COLO668 (cell line): ENCODE data around the gene C1QTNF9.
"Not testable (repeated sequence)": the region's sequence is repeated elsewhere in the genome, so short reads cannot be mapped to it uniquely, and the experiment has no call there.

ENCODE experiments used
- DNase-seq: peaks from one replicate; lab custom pipeline; 2025; ENCODE audit not compliant: unreplicated experiment; lab: John Stamatoyannopoulos, UW

C1QTNF9 gene

DNA sequence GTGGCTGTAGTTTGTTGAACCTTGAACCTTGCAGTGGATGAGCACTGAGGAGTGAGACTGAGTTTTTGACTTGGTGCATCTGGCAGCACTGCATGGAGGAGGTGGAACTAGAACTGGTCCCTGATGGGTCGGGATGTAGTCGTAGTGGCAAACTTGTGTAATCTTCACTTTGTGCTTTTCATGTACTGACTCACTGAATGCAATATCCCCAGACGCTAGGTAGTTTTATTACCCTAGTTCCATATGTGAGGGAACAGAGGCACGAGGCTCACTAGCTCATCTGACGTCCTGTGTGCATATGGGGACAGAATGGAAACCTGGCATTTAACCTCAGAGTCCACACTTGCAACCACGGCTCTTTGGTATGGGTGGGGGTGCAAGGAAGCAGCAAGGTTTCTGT is 10.3 kb downstream of the C1QTNF9 start:
- DNase-seq, result not testable (repeated sequence)

- DNase-seq, result peak; percentile 58
These were observed 12.0 kb downstream of the C1QTNF9 start for GRCh38 chr13:24321416-24321815.

- DNase-seq, result not testable (repeated sequence)
These were observed 13.1 kb downstream of the C1QTNF9 start for GRCh38 chr13:24322470-24322869.

DNA sequence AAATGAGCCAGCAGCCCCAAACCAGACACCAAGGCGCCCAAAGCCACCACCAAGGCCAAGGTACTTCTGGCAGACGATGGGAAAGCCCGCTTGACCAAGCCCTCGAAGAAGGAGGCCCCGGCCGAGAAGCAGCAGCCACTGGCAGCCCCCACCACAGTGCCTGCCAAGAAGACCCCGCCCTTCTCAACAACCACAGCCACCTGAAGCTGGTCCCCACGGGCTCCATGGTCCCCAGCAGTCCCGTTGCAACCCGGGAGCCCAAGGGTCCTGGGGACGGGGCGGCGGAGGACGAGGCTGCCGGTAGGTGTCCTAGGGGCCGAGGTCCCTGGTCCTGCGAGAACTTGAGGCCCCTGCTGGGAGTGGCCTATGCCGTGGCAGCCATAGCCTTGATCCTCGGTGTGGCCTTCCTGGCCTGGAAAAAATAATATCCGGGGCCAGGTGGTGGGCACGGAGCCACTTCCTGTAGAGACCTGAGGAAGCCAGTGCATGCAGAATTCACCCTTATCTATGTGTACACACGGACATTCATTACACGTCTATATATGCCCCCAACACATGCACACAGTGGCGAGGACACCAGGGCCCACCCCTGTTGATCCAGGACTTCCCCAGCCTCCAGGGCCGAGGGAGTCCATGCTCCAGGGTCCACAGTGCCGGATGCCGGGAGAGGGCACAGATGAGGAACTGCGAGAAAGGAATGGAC is 13.8 kb downstream of the C1QTNF9 start:
- no peak for DNase-seq

GRCh38 chr13:24323739-24324075 is 14.3 kb downstream of the C1QTNF9 start:
- no peak for DNase-seq

- not testable (repeated sequence) for DNase-seq
These were observed 18.2 kb downstream of the C1QTNF9 start for GRCh38 chr13:24327598-24327997.

GRCh38 chr13:24328145-24328544 is 18.8 kb downstream of the C1QTNF9 start:
- DNase-seq, result no peak

DNA sequence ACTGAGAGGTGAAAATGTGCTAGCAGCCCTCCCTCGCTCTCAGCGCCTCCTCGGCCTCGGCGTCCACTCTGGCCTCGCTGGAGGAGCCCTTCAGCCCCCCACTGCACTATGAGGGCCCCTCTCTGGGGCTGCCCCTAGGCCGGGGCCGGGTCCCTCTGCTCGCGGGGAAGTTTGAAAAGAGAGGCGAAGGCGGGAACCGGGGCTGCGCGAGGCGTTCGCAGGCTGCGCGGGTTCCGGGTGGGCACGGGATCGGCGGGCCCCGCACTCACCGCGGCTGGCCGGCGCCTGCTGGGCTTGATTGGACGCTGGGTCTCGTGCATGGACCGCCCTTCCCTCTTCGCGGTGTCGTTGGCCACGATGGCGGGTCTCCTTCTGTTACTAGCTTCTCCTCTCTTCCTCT is 29.3 kb downstream of the C1QTNF9 start:
- DNase-seq, result no peak

DNA sequence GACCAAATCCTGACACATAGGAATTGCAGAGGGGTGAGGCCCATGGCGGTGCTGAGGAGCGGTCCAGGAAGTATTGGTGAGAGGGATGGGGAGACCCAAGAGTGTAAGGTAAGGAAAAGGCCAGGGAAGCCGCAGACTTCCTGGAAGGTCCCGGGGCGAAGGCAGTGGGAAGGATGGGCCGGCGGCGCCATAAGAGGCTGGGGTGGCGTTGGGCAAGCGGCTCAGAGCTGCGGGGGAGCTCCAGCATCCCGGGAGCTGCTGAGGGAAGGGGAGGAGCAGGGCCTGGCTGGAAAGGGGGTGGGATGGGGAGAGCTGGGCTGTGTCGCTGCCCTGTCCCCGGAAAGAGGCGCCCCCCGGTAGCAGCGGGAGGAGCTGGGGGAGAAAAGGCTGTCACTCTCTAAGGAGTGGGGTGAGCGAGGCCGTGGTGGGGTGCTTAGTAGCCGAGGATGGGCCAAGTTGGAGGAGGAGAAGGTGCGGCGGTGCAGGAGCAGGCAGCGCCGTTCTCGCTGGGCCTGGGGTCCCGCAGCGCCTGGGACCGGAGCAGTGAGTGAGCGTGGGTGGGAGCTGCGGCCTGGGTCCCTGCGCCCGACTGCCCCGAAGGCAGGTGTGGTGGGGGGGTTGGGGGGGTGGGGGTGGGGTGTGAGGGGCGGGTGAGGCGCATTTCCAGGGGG is 30.7 kb downstream of the C1QTNF9 start:
- no peak for DNase-seq

- DNase-seq, result no peak
These were observed 31.2 kb downstream of the C1QTNF9 start for GRCh38 chr13:24340608-24340955.

DNA sequence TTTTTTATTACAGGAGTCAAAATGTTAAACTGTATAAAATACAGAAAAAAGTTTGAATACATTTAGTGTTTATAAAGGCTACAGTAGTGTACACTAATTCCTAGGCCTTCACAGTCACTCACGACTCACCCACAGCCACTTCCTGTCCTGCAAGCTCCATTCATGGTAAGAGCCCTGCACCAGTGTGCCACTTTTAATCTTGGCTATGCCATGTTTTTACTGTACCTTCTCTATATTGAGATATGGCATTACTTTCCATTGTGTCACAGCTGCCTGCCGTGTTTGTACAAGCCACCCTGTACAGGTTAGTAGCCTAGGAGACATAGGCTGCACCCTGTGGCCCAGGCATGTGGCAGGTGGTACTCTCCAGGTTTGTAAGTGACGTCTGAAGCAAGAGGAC is 32.1 kb downstream of the C1QTNF9 start:
- peak; percentile 92 for DNase-seq

- no peak for DNase-seq
These were observed 39.0 kb downstream of the C1QTNF9 start for GRCh38 chr13:24348385-24348784.

- DNase-seq, result peak; percentile 89
These were observed 39.6 kb downstream of the C1QTNF9 start for GRCh38 chr13:24348797-24349515.

DNA sequence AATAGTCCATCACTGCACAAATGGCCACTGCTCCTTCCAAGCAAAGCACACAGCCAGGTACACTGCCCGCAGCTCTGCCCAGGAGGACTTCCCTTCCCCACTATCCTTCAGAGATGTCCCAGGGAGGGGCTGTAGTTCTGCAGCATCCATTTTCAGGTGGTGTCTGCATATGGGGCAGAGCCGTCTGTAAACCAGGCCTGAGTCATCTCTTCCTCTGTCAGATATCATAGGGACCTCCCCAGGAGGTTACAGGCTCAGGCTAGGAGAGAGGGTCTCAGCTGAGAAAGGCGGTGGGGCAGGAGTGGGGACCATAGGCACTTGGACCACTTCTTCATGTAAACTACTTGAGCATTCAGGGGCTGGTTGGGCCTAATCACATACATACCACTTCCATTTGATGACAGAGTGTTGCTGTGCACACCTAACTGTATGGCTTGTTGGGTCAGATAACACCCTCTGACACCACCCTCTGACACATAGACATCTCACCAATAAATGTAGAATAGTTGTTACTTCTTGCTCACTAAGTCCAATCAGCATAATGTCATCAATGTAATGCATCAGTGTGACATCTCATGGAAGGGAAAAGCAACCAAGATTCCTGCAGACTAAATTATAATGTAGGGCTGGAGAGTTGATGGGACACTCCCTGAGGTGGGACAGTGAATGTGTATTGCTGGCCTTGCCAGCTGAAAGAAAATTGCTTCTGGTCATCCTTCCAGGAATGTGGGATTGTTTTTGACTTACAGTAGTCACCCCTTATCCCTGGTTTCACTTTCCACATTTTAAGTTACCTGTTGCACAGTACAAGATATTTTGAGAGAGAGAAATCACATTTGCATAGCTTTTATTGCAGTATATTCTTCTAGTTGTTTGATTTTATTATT is 40.6 kb downstream of the C1QTNF9 start:
- DNase-seq, result not testable (repeated sequence)

GRCh38 chr13:24351423-24351822 is 42.0 kb downstream of the C1QTNF9 start:
- DNase-seq, result no peak

DNA sequence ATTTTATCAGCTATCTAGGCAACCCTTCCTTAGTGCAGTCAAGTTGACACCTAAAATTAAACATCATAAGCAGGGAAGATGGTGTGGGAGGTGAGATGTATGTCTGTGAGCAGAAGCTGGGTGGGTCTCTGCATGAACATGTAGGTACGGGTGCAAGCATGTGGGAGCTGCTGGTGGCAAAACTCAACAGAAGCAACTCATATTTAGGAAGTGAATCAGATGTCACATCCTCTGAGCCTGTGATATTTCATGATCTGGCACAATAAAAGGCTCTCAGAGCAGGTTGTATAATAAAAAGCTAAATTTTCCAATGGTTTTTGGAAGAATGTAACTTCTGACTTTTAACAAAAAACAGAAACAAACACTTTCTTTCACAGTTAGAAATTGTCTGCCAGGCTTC is 44.4 kb downstream of the C1QTNF9 start:
- no peak for DNase-seq

DNA sequence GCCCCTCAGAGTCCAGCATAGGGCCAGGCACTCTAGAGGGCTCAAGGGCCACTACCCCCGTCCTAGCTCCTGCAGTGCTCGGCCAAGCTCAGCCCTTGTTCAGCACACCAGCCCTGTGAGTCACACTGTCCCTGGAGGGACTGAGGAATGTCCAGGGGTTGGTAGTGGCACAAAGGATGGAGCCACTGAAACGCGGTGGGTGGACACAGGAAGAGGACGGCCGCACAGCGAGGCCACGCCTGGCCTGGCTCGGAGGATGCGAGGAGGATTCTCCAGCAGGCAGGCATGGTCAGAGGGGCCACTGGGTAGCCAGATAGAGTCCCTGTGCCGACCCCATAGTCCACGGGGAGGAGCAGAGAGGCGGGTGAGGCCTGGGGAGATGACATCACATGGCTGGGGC is 45.7 kb downstream of the C1QTNF9 start:
- no peak for DNase-seq

DNA sequence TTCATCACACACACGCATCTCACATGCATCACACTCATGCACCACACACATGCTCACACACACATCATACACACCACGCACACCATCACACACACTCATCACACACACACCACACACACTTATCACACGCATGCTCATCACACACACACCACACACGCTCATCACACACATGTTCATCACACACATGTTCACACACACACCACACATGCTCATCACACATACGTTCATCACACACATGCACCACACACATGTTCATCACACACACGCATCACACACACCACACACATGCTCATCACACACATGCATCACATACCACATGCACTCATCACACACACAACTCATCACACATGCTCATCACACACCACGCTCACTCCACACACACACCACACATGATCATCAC is 46.9 kb downstream of the C1QTNF9 start:
- no peak for DNase-seq

DNA sequence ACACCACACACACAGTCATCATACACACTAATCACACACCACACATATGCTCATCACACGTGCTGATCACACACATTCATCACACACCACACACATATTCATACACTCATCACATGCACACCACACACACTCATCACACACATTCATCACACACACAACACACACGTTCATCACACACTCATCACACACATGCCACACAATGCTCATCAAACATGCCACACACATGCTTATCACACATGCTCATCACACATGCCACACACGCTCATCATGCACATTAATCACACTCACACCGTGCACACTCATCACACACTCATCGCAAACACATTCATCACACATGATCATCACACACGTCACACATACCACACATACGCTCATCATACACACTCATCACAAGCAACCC is 47.5 kb downstream of the C1QTNF9 start:
- no peak for DNase-seq

- no peak for DNase-seq
These were observed 48.4 kb downstream of the C1QTNF9 start for GRCh38 chr13:24357756-24358155.

DNA sequence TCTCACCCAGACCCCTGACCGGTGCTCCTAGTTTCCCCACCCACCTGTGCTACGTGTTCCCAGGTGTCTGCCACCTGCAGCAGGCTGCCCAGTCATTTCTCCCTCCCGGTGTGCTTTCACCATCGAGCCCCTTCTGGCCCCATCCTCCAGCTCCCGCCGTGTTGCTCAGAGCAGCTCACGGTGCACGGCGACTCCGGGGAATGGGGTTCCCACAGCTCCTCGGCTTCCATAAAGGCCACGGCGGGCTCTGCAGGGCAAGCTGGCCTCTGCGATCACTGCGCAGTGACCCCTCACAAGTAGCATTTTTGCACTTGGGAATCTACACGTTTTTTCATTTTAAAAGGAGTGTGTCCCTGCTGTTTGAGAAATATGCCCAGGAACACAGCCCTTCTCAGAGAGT is 49.5 kb downstream of the C1QTNF9 start:
- not testable (repeated sequence) for DNase-seq
